Activated CD4-positive, alpha-beta T cell treated with anti-CD3 and anti-CD28 coated beads for 36 hours (primary cell): ENCODE measurements around the gene ZNF521. TPM values are rescaled to one million over a fixed set of nuclear protein-coding genes. Genes with fewer than 3 reads are reported as not detected.

Experiments
- ATAC-seq: fragments of 200-7000 bp; cut with Tn5 transposase; one replicate; pipeline ENCODE4 v1.10.0; 2021; ENCODE audit warnings: mild to moderate bottlenecking, moderate library complexity
- CTCF ChIA-PET: fragments of 350-600 bp; sonication (Branson Sonifier 250); formaldehyde crosslinking; loops from one replicate; lab custom pipeline; 2021; ENCODE audit warnings: antibody characterized with exemption; lab: Charles Lee
- POLR2A ChIA-PET: fragments of 350-600 bp; sonication (Branson Sonifier 250); formaldehyde crosslinking; loops from one replicate; lab custom pipeline; 2021; ENCODE audit warnings: antibody characterized with exemption, inconsistent platforms; lab: Charles Lee
- DNase-seq: peaks from one replicate; pipeline ENCODE4 v3.0.0-alpha.2; 2020
- H3K27ac Mint-ChIP-seq: one replicate; pipeline ENCODE4 v1.8.0; 2021; ENCODE audit warnings: mixed read lengths
- H3K27me3 Mint-ChIP-seq: one replicate; pipeline ENCODE4 v1.8.0; 2021; ENCODE audit warnings: mixed read lengths
- H3K36me3 Mint-ChIP-seq: one replicate; pipeline ENCODE4 v1.8.0; 2021; ENCODE audit warnings: low read depth, mixed read lengths
- H3K4me1 Mint-ChIP-seq: one replicate; pipeline ENCODE4 v1.8.0; 2021; ENCODE audit warnings: mixed read lengths
- H3K4me3 Mint-ChIP-seq: one replicate; pipeline ENCODE4 v1.8.0; 2021; ENCODE audit warnings: mild to moderate bottlenecking, moderate library complexity, mixed read lengths
- H3K9me3 Mint-ChIP-seq: one replicate; pipeline ENCODE4 v1.8.0; 2021; ENCODE audit warnings: low read depth, mixed read lengths
- intact Hi-C, 2 experiments: fragments of 100-400 bp; cut with DNase I in 1 of 2; cut with micrococcal nuclease in 1 of 2; formaldehyde crosslinking; loops; one replicate each; pipeline versions ENCODE4 v1.14.2 to v1.15.1; 2022 to 2024; cut with DNase I, micrococcal nuclease
- total RNA-seq, 2 experiments: library from RNA; stranded (reverse); gene quantifications; one replicate each; pipeline ENCODE4 v1.2.3, GENCODE V29; 2021

Gene ZNF521
- total RNA-seq, 2 experiments from 2014 or later, result not detected

DNA sequence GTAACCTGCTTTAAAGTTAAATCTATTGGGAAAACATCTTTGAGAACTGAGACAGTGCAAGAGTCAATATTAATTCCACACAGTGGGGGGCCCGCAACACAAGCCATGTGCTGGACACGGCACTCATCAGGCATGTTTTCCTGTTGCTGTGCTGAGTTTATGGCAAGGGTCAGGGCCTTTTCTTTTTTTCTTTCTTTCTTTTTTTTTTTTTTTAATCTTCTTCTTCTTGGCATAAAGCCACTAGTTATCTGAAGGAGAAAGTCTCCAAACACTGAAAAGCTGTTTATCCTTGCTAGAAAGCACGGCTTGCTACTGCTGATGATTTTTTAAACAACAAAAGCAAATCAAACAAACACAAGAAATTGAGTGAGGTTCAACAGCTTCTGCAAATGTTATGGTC lies 252.1 kb downstream of the ZNF521 start:
- CTCF ChIA-PET, result no interaction called here
- Mint-ChIP-seq H3K4me3 (no peak overlapping the region), H3K4me1 (no peaks in the 10 kb centered on the region), H3K36me3 (no peaks in the 10 kb centered on the region), H3K27ac (no peak overlapping the region), H3K9me3 (no peaks in the 10 kb centered on the region), H3K27me3 (no peaks in the 10 kb centered on the region)
- intact Hi-C loops, result no loop called here
- ATAC-seq, result no peak
- DNase-seq, result no peak
- POLR2A ChIA-PET, result no interaction called here

DNA sequence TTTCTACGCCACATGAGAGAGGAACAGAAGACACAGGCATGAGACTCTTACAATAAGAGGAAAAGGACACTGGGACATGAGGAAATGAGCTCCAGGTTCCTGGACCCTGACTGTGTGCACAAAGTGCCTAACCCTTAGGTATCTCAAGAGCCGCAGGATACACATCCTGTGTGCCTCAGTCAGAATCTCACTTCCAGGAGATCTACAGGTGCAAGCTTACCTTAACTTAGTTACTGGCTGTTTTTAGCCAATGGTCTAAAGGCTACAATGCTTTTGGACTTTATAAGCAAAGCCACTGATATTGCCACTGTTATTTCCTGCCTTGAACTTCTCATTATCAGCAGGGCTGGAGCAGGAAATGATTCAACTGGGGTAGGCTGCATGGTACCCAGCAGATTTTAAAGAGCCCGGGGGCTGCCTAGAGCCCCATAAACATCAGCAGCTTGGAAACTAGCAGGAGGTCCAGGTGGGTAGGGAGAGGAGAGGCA lies 254.4 kb downstream of the ZNF521 start:
- intact Hi-C loops, result no loop called here
- no peak for DNase-seq
- Mint-ChIP-seq H3K36me3 (no peaks in the 10 kb centered on the region), H3K27ac (no peak overlapping the region), H3K4me3 (no peak overlapping the region), H3K9me3 (no peaks in the 10 kb centered on the region), H3K27me3 (no peaks in the 10 kb centered on the region), H3K4me1 (no peaks in the 10 kb centered on the region)
- ChIA-PET POLR2A (interaction anchor here (0.6 kb wide), 1 partner anchor 112 kb away, joined by 3 read pairs; no protein-coding TSS in a partner anchor), CTCF (no interaction called here)
- no peak for ATAC-seq

DNA sequence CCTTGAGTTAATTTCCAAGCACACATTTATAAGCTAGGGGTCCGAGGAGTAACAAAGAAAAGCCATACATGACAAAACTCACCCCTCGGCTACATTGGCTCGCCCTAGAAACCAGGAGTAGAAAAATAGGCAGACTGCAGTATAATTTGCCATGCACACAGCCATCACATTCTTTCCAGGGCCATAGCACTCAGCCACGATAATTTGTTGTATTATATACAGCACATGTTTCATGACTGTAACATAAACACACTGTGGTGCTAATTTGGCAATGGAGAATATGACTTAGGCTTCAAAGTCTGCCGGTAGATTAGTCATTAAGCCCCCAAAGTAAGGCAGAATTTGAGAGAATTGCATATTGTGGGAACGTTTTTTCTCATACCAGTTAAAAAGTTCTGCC lies 254.9 kb downstream of the ZNF521 start:
- H3K27me3 Mint-ChIP-seq, result no peaks in the 10 kb centered on the region

DNA sequence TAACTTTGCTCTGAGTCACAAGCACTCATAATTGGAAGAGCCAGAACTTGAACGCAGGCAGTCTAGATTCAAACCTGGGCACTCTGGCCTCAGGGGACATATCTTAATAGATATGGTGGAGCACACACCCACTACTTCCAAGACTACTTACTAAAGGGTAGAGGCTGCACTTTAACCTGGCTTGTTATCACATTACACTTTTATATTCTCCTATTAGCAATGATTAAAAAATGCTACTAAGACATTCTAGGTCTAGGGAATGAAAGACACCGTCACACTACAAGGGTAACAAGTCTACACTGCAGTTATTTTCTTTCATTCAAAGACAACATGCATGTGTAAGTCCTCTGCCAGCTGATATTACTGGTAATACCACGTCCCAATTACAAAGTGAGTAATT lies 258.8 kb downstream of the ZNF521 start:
- DNase-seq, result no peak
- Mint-ChIP-seq H3K4me1 (no peaks in the 10 kb centered on the region), H3K4me3 (no peak overlapping the region), H3K36me3 (no peaks in the 10 kb centered on the region), H3K27ac (no peak overlapping the region), H3K27me3 (no peaks in the 10 kb centered on the region), H3K9me3 (no peaks in the 10 kb centered on the region)
- ATAC-seq, result no peak
- intact Hi-C loops, result no loop called here
- ChIA-PET POLR2A (no interaction called here), CTCF (no interaction called here)

More for the DNA sequence above, 254.9 kb downstream of the ZNF521 start:
- Mint-ChIP-seq H3K4me3 (no peak overlapping the region), H3K27ac (no peak overlapping the region), H3K9me3 (no peaks in the 10 kb centered on the region), H3K36me3 (no peaks in the 10 kb centered on the region), H3K4me1 (no peaks in the 10 kb centered on the region)
- no peak for DNase-seq
- ATAC-seq, result no peak
- ChIA-PET POLR2A (no interaction called here), CTCF (no interaction called here)
- intact Hi-C loops, result no loop called here

DNA sequence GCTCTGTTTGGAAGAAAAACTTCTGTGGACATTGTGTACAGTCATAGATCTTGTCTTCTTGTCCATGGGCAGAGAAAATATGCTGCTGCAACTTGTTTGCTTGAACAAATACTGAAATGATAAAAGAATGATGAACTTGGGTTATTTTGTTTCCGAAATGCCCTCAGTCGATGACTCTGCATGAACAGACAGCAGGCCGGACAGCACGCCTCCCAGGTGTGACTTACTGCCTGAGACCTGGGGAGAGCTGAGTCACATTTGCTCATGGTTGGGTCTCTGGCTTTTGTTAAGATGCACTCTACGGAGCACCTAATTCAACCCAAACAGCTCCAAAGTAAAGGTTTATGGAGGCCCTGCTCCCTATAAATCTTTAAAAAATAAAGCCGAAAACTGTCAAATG lies 262.5 kb downstream of the ZNF521 start:
- H3K9me3 Mint-ChIP-seq, result no peaks in the 10 kb centered on the region
- no peaks in the 10 kb centered on the region for H3K36me3 Mint-ChIP-seq
- H3K4me3 Mint-ChIP-seq, result no peak overlapping the region
- H3K27me3 Mint-ChIP-seq, result no peaks in the 10 kb centered on the region
- intact Hi-C loops, result no loop called here
- H3K4me1 Mint-ChIP-seq, result no peaks in the 10 kb centered on the region
- ATAC-seq, result no peak
- H3K27ac Mint-ChIP-seq, result no peak overlapping the region
- CTCF ChIA-PET, result no interaction called here
- DNase-seq, result no peak
- POLR2A ChIA-PET, result no interaction called here

DNA sequence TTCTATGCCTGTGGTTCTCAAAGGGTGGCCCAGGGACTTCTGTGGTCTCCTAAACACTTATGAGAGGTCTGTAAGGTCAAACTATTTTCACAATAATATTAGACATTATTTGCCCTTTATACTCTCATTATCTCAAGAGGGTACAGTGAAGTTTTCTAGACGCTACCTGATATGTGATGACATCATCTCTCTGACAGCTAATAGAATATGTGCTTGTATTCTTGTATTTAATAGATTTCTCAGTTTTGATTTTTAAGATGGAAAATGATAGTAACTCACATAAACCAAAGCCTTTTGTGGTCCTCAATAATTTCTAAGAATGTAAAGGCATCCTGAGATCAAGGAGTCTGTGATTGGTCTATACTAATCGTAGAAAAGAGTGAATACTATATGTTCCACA lies 265.1 kb downstream of the ZNF521 start:
- intact Hi-C loops, result no loop called here
- no peaks in the 10 kb centered on the region for H3K36me3 Mint-ChIP-seq
- H3K9me3 Mint-ChIP-seq, result no peaks in the 10 kb centered on the region
- H3K4me1 Mint-ChIP-seq, result no peaks in the 10 kb centered on the region
- H3K27ac Mint-ChIP-seq, result no peak overlapping the region
- DNase-seq (no peak), ATAC-seq (no peak)
- H3K27me3 Mint-ChIP-seq, result no peaks in the 10 kb centered on the region
- CTCF ChIA-PET, result no interaction called here
- POLR2A ChIA-PET, result no interaction called here
- H3K4me3 Mint-ChIP-seq, result no peak overlapping the region

DNA sequence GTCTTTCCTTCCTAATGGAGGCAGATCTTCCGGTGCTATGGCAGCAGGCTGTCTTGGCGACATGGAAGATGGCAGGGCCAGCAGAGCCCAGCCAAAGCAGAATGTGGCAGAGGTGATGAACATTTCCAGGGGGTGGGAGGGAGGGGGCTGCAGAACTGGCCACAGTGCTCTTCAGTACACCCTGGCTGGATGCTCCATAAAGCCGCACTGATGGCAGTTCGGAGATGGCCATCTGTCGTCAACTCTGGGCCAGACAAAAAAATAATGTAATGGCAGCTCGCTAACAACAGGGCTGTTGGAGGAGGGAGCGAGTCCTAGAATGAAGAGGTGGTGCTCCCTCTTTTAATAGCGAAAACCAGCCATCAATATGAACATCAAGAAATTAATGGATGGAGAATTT lies 271.0 kb downstream of the ZNF521 start:
- intact Hi-C loops, result no loop called here
- no peaks in the 10 kb centered on the region for H3K9me3 Mint-ChIP-seq
- H3K27me3 Mint-ChIP-seq, result no peaks in the 10 kb centered on the region
- ATAC-seq (no peak), DNase-seq (no peak)
- H3K4me1 Mint-ChIP-seq, result no peaks in the 10 kb centered on the region
- no peak overlapping the region for H3K4me3 Mint-ChIP-seq
- ChIA-PET CTCF (no interaction called here), POLR2A (no interaction called here)
- no peaks in the 10 kb centered on the region for H3K36me3 Mint-ChIP-seq
- H3K27ac Mint-ChIP-seq, result no peak overlapping the region

DNA sequence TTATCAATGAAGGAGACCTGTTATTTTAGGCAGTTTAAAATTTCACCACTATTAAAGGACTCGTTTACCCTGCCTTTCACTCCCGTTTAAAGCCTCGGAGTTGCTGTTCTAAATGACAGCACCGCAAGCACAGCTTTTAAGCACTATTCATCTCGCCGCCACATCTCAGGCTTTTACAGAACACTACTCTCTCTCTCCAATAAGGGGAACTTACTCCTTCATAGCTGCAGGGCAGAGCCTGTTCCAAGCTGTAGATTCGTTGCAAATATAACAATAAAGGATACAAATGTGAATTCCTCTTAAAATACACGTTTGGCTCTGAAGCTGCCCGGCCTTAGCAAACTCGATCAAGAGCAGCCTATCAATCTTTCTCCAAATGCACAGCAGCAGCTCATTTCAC lies 271.8 kb downstream of the ZNF521 start:
- H3K27ac Mint-ChIP-seq, result no peak overlapping the region
- H3K4me3 Mint-ChIP-seq, result no peak overlapping the region
- H3K4me1 Mint-ChIP-seq, result no peaks in the 10 kb centered on the region
- DNase-seq (no peak), ATAC-seq (no peak)
- no peaks in the 10 kb centered on the region for H3K36me3 Mint-ChIP-seq
- POLR2A ChIA-PET, result no interaction called here
- intact Hi-C loops, result no loop called here
- CTCF ChIA-PET, result no interaction called here
- no peaks in the 10 kb centered on the region for H3K9me3 Mint-ChIP-seq
- H3K27me3 Mint-ChIP-seq, result no peaks in the 10 kb centered on the region

DNA sequence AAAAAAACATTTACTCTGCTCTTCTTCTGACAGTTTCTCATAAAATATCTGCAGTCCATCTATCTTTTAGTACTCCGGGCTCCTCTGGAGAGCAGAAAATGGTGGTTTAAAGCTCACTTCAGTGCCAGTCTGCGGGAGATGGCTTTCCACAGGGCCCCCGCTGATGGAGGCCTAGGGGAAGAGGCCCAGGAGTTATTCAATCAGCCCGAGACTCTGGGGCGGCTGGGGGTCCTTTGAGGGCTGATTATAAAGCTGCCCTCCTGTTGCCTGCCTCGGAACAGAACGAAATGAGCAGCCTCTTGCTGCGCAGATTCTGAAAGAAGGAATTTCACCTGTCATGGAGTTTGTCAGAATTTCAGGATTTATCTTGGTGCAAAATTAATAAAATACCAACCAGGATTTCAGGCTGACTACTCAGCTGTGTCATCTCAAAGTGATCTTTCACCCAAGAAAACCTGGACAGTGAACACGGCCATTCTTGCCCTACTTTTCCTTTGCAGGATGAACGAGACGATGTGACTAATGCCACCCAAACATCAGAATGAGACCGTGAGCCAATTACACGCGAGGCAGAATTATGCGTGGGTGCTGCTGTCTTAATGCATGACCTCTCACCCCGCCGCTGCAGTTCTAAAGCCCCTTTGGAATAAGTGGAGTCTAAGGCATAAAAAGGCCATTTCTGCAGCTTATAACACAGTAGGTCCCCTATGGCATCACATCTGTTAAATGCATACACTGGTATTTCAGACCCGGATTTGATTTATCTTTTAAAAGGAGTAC lies 273.8 kb downstream of the ZNF521 start:
- CTCF ChIA-PET, result no interaction called here
- POLR2A ChIA-PET, result no interaction called here
- Mint-ChIP-seq H3K9me3 (no peaks in the 10 kb centered on the region), H3K4me1 (no peaks in the 10 kb centered on the region), H3K36me3 (no peaks in the 10 kb centered on the region), H3K27ac (no peak overlapping the region), H3K4me3 (no peak overlapping the region), H3K27me3 (no peaks in the 10 kb centered on the region)
- DNase-seq (no peak), ATAC-seq (no peak)
- intact Hi-C loops, result no loop called here

DNA sequence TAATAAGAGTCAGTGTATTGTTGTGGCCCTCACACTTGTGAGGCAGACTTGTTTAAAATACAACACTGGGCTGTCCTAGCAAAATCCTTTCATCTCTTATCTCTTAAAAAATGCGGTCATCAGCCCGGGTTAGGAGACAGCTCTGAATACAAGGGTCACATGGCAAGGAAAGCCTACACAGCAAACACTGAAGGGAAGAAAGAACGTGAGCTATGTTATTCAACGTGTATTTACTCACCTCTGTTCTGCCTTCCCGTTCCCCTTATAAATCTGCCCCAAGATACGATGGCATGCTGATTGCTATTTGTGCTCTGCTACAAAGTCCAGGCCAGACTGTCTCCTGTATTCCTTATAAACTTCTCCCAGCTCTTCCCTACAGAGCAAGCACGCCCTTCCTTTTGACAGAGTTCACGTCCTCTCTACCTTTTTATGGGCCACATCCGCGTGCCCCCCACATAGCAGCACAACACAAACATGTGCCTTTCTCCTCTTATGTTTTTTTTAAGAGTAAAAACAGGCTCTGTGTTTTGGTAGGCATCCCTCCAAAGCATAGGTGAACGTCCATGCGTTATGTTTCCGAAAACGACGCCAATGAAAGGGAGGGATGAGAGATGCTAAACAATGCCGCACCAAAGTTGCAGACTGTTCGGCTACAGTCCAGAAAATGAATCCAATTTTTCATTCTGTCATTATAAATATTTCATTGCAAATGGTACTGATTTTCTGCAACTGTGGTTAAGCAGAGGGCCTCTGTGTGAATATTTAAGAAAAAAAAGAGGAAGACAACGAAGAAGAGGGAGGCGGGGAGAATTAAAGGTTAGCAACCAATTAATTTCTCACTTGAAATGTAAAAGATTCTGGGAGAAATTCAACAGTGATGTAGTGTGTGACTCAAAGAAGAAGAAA lies 274.7 kb downstream of the ZNF521 start:
- ChIA-PET CTCF (no interaction called here), POLR2A (no interaction called here)
- ATAC-seq, result no peak

DNA sequence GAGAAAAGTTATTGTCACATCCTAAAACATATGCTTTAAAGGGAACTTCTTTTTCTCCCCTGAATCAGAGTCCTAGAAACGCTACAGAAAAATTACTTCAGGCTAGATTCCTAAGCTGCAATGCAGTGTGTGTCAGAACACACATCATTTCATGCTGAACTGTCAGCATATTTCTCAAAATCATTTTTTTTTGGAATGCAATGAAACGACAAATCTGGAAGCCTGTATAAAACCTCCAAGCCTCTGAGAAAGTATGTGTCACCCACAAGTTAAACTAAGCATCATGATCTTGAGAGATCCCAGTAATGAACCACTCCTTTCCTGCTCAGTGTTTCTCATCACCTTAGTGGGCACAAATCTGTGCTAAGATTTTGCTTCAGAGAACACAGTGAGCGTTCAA lies 276.2 kb downstream of the ZNF521 start:
- ATAC-seq, result no peak
- Mint-ChIP-seq H3K9me3 (no peaks in the 10 kb centered on the region), H3K4me1 (no peaks in the 10 kb centered on the region), H3K4me3 (no peak overlapping the region), H3K27me3 (no peaks in the 10 kb centered on the region), H3K36me3 (no peaks in the 10 kb centered on the region), H3K27ac (no peak overlapping the region)
- no peak for DNase-seq
- intact Hi-C loops, result no loop called here
- POLR2A ChIA-PET, result no interaction called here
- CTCF ChIA-PET, result no interaction called here

More for the DNA sequence above, 274.7 kb downstream of the ZNF521 start:
- Mint-ChIP-seq H3K36me3 (no peaks in the 10 kb centered on the region), H3K27ac (no peak overlapping the region), H3K4me1 (no peaks in the 10 kb centered on the region), H3K9me3 (no peaks in the 10 kb centered on the region), H3K27me3 (no peaks in the 10 kb centered on the region), H3K4me3 (no peak overlapping the region)
- no peak for DNase-seq
- intact Hi-C loops, result no loop called here

DNA sequence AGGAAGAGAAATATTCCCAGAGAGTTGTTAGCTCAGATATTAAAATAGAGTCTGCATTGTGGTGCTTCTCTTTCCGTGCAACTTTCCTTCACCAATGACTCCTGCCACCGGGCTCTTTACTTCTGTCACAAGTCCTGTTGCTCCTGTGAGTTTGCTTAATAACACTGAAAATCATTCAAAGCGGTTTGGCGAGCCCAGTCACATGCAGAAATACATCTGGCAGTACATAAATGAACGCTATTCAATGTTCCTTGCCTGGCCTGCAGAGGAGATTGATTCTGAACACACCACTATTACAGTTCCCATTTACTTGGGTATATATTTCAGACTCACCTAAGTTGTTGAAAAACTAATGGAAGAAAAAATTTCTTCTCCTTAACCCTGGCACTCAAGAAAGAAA lies 276.6 kb downstream of the ZNF521 start:
- ChIA-PET POLR2A (no interaction called here), CTCF (no interaction called here)
- Mint-ChIP-seq H3K9me3 (no peaks in the 10 kb centered on the region), H3K36me3 (no peaks in the 10 kb centered on the region), H3K4me3 (no peak overlapping the region), H3K27ac (no peak overlapping the region), H3K4me1 (no peaks in the 10 kb centered on the region), H3K27me3 (no peaks in the 10 kb centered on the region)
- DNase-seq (no peak), ATAC-seq (no peak)
- intact Hi-C loops, result no loop called here
